Vagina (tissue), 2 donors: ENCODE data around the gene PODXL2. TPM values are rescaled to one million over a fixed set of nuclear protein-coding genes. Genes with fewer than 3 reads are reported as not detected.

Experiments
- DNase-seq, 2 donors: peaks; one replicate each; pipeline ENCODE4 v3.0.0-alpha.2; 2017; ENCODE audit errors: extremely low spot score in 2 of 2
- H3K27ac ChIP-seq: fragments of 200-600 bp; sonication (generic); one replicate; pipeline ENCODE4 v1.5.1; 2019
- H3K27me3 ChIP-seq: fragments of 200-600 bp; sonication (generic); one replicate; pipeline ENCODE4 v1.5.1; 2019
- H3K36me3 ChIP-seq, 2 donors: fragments of 200-600 bp; sonication (generic); one replicate each; pipeline ENCODE4 v1.5.1; 2017 to 2019
- H3K4me1 ChIP-seq: fragments of 200-600 bp; sonication (generic); one replicate; pipeline ENCODE4 v1.5.1; 2019
- H3K4me3 ChIP-seq, 2 donors: fragments of 200-600 bp; sonication (generic); 1 replicate in 1 of 2; 2 replicates in 1 of 2; pipeline ENCODE4 v1.5.1; 2016 to 2019
- H3K9me3 ChIP-seq: fragments of 200-600 bp; sonication (generic); one replicate; pipeline ENCODE4 v1.5.1; 2019
- CTCF ChIP-seq, 3 experiments: fragments of 450-650 bp in 2 of 3; fragments of 200-600 bp in 1 of 3; sonication (generic) in 1 of 3; IDR thresholded peaks; one replicate each; pipeline ENCODE4 v1.5.1; 2017 to 2019; ENCODE audit warnings: antibody characterized with exemption in 3 of 3, mild to moderate bottlenecking in 2 of 3, moderate library complexity in 2 of 3
- POLR2A ChIP-seq, 2 donors: fragments of 450-650 bp; IDR thresholded peaks; one replicate each; pipeline ENCODE4 v1.6.1; 2017; ENCODE audit warnings: antibody characterized with exemption in 2 of 2, mild to moderate bottlenecking in 2 of 2, moderate library complexity in 2 of 2
- POLR2AphosphoS5 ChIP-seq, 2 donors: sonication (generic); formaldehyde crosslinking; IDR thresholded peaks; one replicate each; pipeline ENCODE4 v1.9.0; 2017; ENCODE audit warnings: antibody characterized with exemption in 2 of 2, mild to moderate bottlenecking in 2 of 2, low read depth in 1 of 2; ENCODE audit not compliant: insufficient read depth in 1 of 2
- intact Hi-C: fragments of 100-400 bp; cut with DNase I; formaldehyde crosslinking; loops from one replicate; pipeline ENCODE4 v1.15.1; 2023
- total RNA-seq: library from RNA; depleted of rRNA; stranded (reverse); fragments of >200 nt; gene quantifications from one replicate; pipeline ENCODE4 v1.2.3, GENCODE V29; 2016

Gene PODXL2
- total RNA-seq, 1 donor from 2014 or later: 2.9 TPM

GRCh38 chr3:127717357-127718244 is 88.6 kb downstream of the PODXL2 start:
- TF ChIP-seq POLR2AphosphoS5 (IDR thresholded peaks at IDR 0.05; ENCODE audit: insufficient read depth in 1 of 2, low read depth in 1 of 2): no peak
- TF ChIP-seq CTCF (IDR thresholded peaks at IDR 0.05): no peak
- TF ChIP-seq POLR2A (IDR thresholded peaks at IDR 0.05): no peak

GRCh38 chr3:127718245-127718915 is 89.4 kb downstream of the PODXL2 start:
- Histone ChIP-seq H3K27me3 (no peaks in the 10 kb centered on the region), H3K4me1 (no peaks in the 10 kb centered on the region), H3K4me3 (no peak overlapping the region), H3K27ac (no peak overlapping the region), H3K9me3 (no peaks in the 10 kb centered on the region), H3K36me3 (peaks cover 0 to 2% of the 10 kb centered on the region in 2 donors)
- TF ChIP-seq CTCF (IDR thresholded peaks at IDR 0.05): no peak
- no peak for TF ChIP-seq POLR2AphosphoS5 (IDR thresholded peaks at IDR 0.05; ENCODE audit: insufficient read depth in 1 of 2, low read depth in 1 of 2)
- TF ChIP-seq POLR2A (IDR thresholded peaks at IDR 0.05): no peak
- no peak for DNase-seq
- intact Hi-C loops: loop anchor here (5.0 kb wide), 1 partner anchor 1001 kb away; no protein-coding TSS in a partner anchor

More at GRCh38 chr3:127717357-127718244, 88.6 kb downstream of the PODXL2 start:
- intact Hi-C loops: loop anchor here (5.0 kb wide), 1 partner anchor 1000 kb away; no protein-coding TSS in a partner anchor
- peaks cover 0 to 2% of the 10 kb centered on the region in 2 donors for H3K36me3 ChIP-seq
- no peaks in the 10 kb centered on the region for H3K27me3 ChIP-seq
- no peak overlapping the region for H3K27ac ChIP-seq
- H3K9me3 ChIP-seq: no peaks in the 10 kb centered on the region
- peaks cover under 1% of the 10 kb centered on the region for H3K4me1 ChIP-seq
- no peak overlapping the region for H3K4me3 ChIP-seq
- no peak for DNase-seq

GRCh38 chr3:127718916-127719290 is 89.9 kb downstream of the PODXL2 start:
- Histone ChIP-seq H3K4me1 (no peaks in the 10 kb centered on the region), H3K9me3 (no peaks in the 10 kb centered on the region), H3K36me3 (peaks cover 0 to 2% of the 10 kb centered on the region in 2 donors), H3K4me3 (no peak overlapping the region), H3K27ac (no peak overlapping the region), H3K27me3 (no peaks in the 10 kb centered on the region)
- intact Hi-C loops: loop anchor here (5.0 kb wide), 1 partner anchor 1002 kb away; no protein-coding TSS in a partner anchor
- TF ChIP-seq POLR2AphosphoS5 (IDR thresholded peaks at IDR 0.05; ENCODE audit: insufficient read depth in 1 of 2, low read depth in 1 of 2) (no peak), CTCF (IDR thresholded peaks at IDR 0.05) (no peak), POLR2A (IDR thresholded peaks at IDR 0.05) (no peak)
- no peak for DNase-seq

- no peak overlapping the region for H3K4me3 ChIP-seq
- H3K27me3 ChIP-seq: no peaks in the 10 kb centered on the region
- H3K4me1 ChIP-seq: no peaks in the 10 kb centered on the region
- no peak for TF ChIP-seq POLR2AphosphoS5 (IDR thresholded peaks at IDR 0.05; ENCODE audit: insufficient read depth in 1 of 2, low read depth in 1 of 2)
- TF ChIP-seq CTCF (IDR thresholded peaks at IDR 0.05): no peak
- no peak for TF ChIP-seq POLR2A (IDR thresholded peaks at IDR 0.05)
- intact Hi-C loops: loop anchor here (5.0 kb wide), 1 partner anchor 1002 kb away; no protein-coding TSS in a partner anchor
- no peak overlapping the region for H3K27ac ChIP-seq
- no peaks in the 10 kb centered on the region for H3K9me3 ChIP-seq
- no peak for DNase-seq
- H3K36me3 ChIP-seq: peaks cover 0 to 2% of the 10 kb centered on the region in 2 donors
Observed at GRCh38 chr3:127719369-127719768, 90.4 kb downstream of the PODXL2 start.
